Neural cell (in vitro differentiated cells): Measurements from ENCODE around the gene PLXNA2. TPM values are rescaled to one million over a fixed set of nuclear protein-coding genes. Genes with fewer than 3 reads are reported as not detected.

Source experiments
- H2AFZ ChIP-seq: fragments of 200-600, 300-800 bp; sonication (generic), shearing (Covaris generic); 2 replicates; pipeline ENCODE4 v1.6.0; 2014; ENCODE audit warnings: low read depth, mild to moderate bottlenecking, antibody characterized with exemption, low read length, moderate library complexity
- H3F3A ChIP-seq: fragments of 200-600 bp; shearing (Covaris generic); 2 replicates; pipeline ENCODE4 v1.6.1; 2016; ENCODE audit warnings: mild to moderate bottlenecking, moderate library complexity, mixed read lengths, antibody characterized with exemption, low read length; ENCODE audit not compliant: insufficient read depth, poor library complexity, severe bottlenecking
- H3K27ac ChIP-seq: fragments of 200-600, 300-800 bp; sonication (generic), shearing (Covaris generic); 2 replicates; pipeline ENCODE4 v1.5.1; 2014; ENCODE audit warnings: mild to moderate bottlenecking, low read length, moderate library complexity
- H3K27me3 ChIP-seq: fragments of 300-800, 200-600 bp; sonication (generic), shearing (Covaris generic); 2 replicates; pipeline ENCODE4 v1.6.0; 2014; ENCODE audit warnings: mild to moderate bottlenecking, low read depth, low read length, moderate library complexity; ENCODE audit not compliant: insufficient read depth
- H3K36me3 ChIP-seq: fragments of 300-800, 200-600 bp; sonication (generic), shearing (Covaris generic); 2 replicates; pipeline ENCODE4 v1.5.1; 2014; ENCODE audit warnings: mild to moderate bottlenecking, antibody characterized with exemption, low read length, moderate library complexity; ENCODE audit not compliant: insufficient read depth
- H3K4me2 ChIP-seq: fragments of 300-800, 200-600 bp; sonication (generic), shearing (Covaris generic); 2 replicates; pipeline ENCODE4 v1.6.0; 2014; ENCODE audit warnings: mild to moderate bottlenecking, low read length
- H3K4me3 ChIP-seq: fragments of 300-800, 200-600 bp; sonication (generic), shearing (Covaris generic); 2 replicates; pipeline ENCODE4 v1.5.1; 2014; ENCODE audit warnings: mild to moderate bottlenecking, low read length, moderate library complexity
- H3K79me2 ChIP-seq: fragments of 200-600 bp; shearing (Covaris generic); replicated peaks from 2 replicates; pipeline ENCODE4 v1.6.0; 2014; ENCODE audit warnings: mild to moderate bottlenecking, low read length, moderate library complexity; ENCODE audit not compliant: insufficient read depth
- H3K9ac ChIP-seq: fragments of 300-800, 200-600 bp; sonication (generic), shearing (Covaris generic); 2 replicates; pipeline ENCODE4 v1.6.1; 2016; ENCODE audit warnings: mild to moderate bottlenecking, low read length, mixed read lengths
- H3K9me2 ChIP-seq: fragments of 200-600 bp; shearing (Covaris generic); 2 replicates; pipeline ENCODE4 v1.6.1; 2016; ENCODE audit warnings: mild to moderate bottlenecking, low read length, mixed read lengths; ENCODE audit not compliant: insufficient read depth
- H3K9me3 ChIP-seq: fragments of 200-600, 300-800 bp; sonication (generic), shearing (Covaris generic); 2 replicates; pipeline ENCODE4 v1.6.1; 2016; ENCODE audit warnings: mild to moderate bottlenecking, mixed run types, low read length, moderate library complexity, mixed read lengths
- H4K20me1 ChIP-seq: fragments of 200-600 bp; shearing (Covaris generic); 2 replicates; pipeline ENCODE4 v1.6.1; 2016; ENCODE audit warnings: mild to moderate bottlenecking, mixed run types; ENCODE audit not compliant: insufficient read depth
- CTCF ChIP-seq: fragments of 450-650 bp; IDR thresholded peaks from 2 replicates; pipeline ENCODE4 v1.5.1; 2014; ENCODE audit warnings: antibody characterized with exemption, mild to moderate bottlenecking, moderate library complexity; ENCODE audit not compliant: poor library complexity, severe bottlenecking
- EP300 ChIP-seq: fragments of 450-650 bp; conservative IDR thresholded peaks from 2 replicates; pipeline ENCODE4 v1.6.1; 2014; ENCODE audit warnings: antibody characterized with exemption, mild to moderate bottlenecking, moderate library complexity; ENCODE audit not compliant: poor library complexity, severe bottlenecking
- EZH2 ChIP-seq: fragments of 200-600, 300-800 bp; shearing (Covaris generic), sonication (generic); IDR thresholded peaks from 2 replicates; pipeline ENCODE4 v1.6.1; 2014; ENCODE audit warnings: antibody characterized with exemption, low read length, borderline replicate concordance, mild to moderate bottlenecking; ENCODE audit not compliant: insufficient read depth, poor library complexity, severe bottlenecking
- MXI1 ChIP-seq: fragments of 450-650 bp; conservative IDR thresholded peaks from 2 replicates; pipeline ENCODE4 v1.6.1; 2014; ENCODE audit warnings: antibody characterized with exemption, mild to moderate bottlenecking; ENCODE audit not compliant: poor library complexity, severe bottlenecking
- POLR2AphosphoS5 ChIP-seq: IDR thresholded peaks from 2 replicates; pipeline ENCODE4 v1.6.1; 2012
- RAD21 ChIP-seq: fragments of 450-650 bp; conservative IDR thresholded peaks from 2 replicates; pipeline ENCODE4 v1.6.1; 2014; ENCODE audit warnings: antibody characterized with exemption, mild to moderate bottlenecking, moderate library complexity
- REST ChIP-seq: IDR thresholded peaks from 2 replicates; pipeline ENCODE4 v1.6.1; 2012; ENCODE audit warnings: borderline replicate concordance
- SMC3 ChIP-seq: fragments of 450-650 bp; conservative IDR thresholded peaks from 2 replicates; pipeline ENCODE4 v1.6.1; 2014; ENCODE audit warnings: antibody characterized with exemption, mild to moderate bottlenecking, moderate library complexity; ENCODE audit not compliant: poor library complexity
- TAF1 ChIP-seq: IDR thresholded peaks from 2 replicates; pipeline ENCODE4 v1.6.1; 2012; ENCODE audit warnings: low read depth
- polyA plus RNA-seq: library from polyadenylated mRNA; depleted of rRNA; stranded (reverse); fragments of >200 nt; gene quantifications from 2 replicates; pipeline ENCODE4 v1.2.3, GENCODE V29; 2014

PLXNA2 gene
- polyA plus RNA-seq, 1 donor from 2014 or later, result 30.6 TPM

- TF ChIP-seq REST, result no peak
- TF ChIP-seq RAD21, result no peak
- TF ChIP-seq EP300, result no peak
- TF ChIP-seq TAF1, result no peak
- no peak for TF ChIP-seq EZH2
- no peak for TF ChIP-seq MXI1
- no peak for TF ChIP-seq POLR2AphosphoS5
- TF ChIP-seq SMC3, result no peak
- no peak for TF ChIP-seq CTCF
- Histone ChIP-seq H3K9ac (no peak overlapping the region), H3K4me3 (no peak overlapping the region), H3K36me3 (peaks cover 9% of the 10 kb centered on the region), H3K4me2 (no peak overlapping the region), H3K9me2 (no peaks in the 10 kb centered on the region), H2AFZ (no peak overlapping the region), H3K79me2 (no peaks in the 10 kb centered on the region), H3K9me3 (no peaks in the 10 kb centered on the region), H3K27ac (no peak overlapping the region), H3F3A (no peaks in the 10 kb centered on the region), H4K20me1 (no peaks in the 10 kb centered on the region), H3K27me3 (no peaks in the 10 kb centered on the region)
Measured at GRCh38 chr1:208060215-208060869, 183.8 kb downstream of the PLXNA2 start.

DNA sequence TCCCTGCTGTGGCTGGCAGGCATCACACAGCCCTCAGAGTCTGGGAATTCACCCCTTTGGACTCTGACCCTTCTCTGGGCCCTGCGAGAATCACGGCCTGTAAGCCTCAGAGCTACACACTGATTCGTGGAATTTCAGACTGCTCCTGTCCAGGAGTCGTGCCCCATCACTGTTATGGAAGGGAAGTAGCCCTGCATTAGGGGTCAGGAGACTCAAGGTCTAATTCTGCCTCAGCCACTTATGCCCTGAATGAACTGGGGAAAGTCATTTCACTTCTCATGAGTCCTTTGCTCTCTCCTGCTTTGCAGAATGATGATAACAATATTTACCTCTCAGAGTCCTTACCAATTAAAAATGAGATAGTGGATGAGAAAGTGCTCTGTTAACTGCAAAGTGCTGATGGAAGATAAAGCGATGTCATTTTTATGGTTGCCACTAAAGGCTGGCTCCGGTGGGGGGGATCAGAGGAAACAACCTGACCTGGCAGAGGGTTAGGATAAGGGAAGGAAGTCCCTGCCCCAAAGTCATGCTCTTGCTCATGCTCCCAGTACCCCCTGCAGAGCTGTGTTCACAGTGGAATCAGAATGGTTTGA is 184.7 kb downstream of the PLXNA2 start:
- Histone ChIP-seq H3K9me3 (no peaks in the 10 kb centered on the region), H3K27me3 (no peaks in the 10 kb centered on the region), H3K79me2 (no peaks in the 10 kb centered on the region), H3K4me3 (no peak overlapping the region), H3K9ac (no peak overlapping the region), H4K20me1 (no peaks in the 10 kb centered on the region), H3K4me2 (no peak overlapping the region), H3K9me2 (no peaks in the 10 kb centered on the region), H3K36me3 (peaks cover 9% of the 10 kb centered on the region), H3F3A (no peaks in the 10 kb centered on the region), H3K27ac (no peak overlapping the region), H2AFZ (no peak overlapping the region)
- TF ChIP-seq REST (no peak), POLR2AphosphoS5 (no peak), SMC3 (no peak), CTCF (no peak), MXI1 (no peak), EP300 (no peak), EZH2 (no peak), RAD21 (no peak), TAF1 (no peak)
